ENCODE data around the gene NPBWR2.
A peak's percentile ranks its signal among the peaks of the same experiment; 100 is the strongest.

NPBWR2 gene

GRCh38 chr20:64106981-64107735, at the start of gene NPBWR2:
Gene NPBWR2, minus strand, starts transcription at chr20:64107565. Its CDS starts 734 bp downstream, at chr20:64106831.
- no peak for DNase-seq

- peak; percentile 15 for DNase-seq
These were observed 48.9 kb upstream of the NPBWR2 start for GRCh38 chr20:64156136-64156885.

GRCh38 chr20:64155258-64156135, 48.1 kb upstream of the NPBWR2 start:
- no peak for DNase-seq

GRCh38 chr20:64154590-64155257, 47.4 kb upstream of the NPBWR2 start:
- no peak for DNase-seq

- no peak for DNase-seq
These were observed 46.7 kb upstream of the NPBWR2 start for GRCh38 chr20:64153861-64154589.

- no peak for DNase-seq
These were observed 46.0 kb upstream of the NPBWR2 start for GRCh38 chr20:64153410-64153809.

GRCh38 chr20:64152906-64153305, 45.5 kb upstream of the NPBWR2 start:
- DNase-seq = no peak

- no peak for DNase-seq
These were observed 44.5 kb upstream of the NPBWR2 start for GRCh38 chr20:64151633-64152530.

- DNase-seq = no peak
These were observed 43.6 kb upstream of the NPBWR2 start for GRCh38 chr20:64150756-64151632.

GRCh38 chr20:64149809-64150560, 42.6 kb upstream of the NPBWR2 start:
- DNase-seq = no peak

GRCh38 chr20:64149141-64149540, 41.8 kb upstream of the NPBWR2 start:
- no peak for DNase-seq

GRCh38 chr20:64148581-64148980, 41.2 kb upstream of the NPBWR2 start:
- no peak for DNase-seq

GRCh38 chr20:64146936-64147477, 39.6 kb upstream of the NPBWR2 start:
- DNase-seq = no peak

- no peak for DNase-seq
These were observed 39.1 kb upstream of the NPBWR2 start for GRCh38 chr20:64146301-64146935.

- no peak for DNase-seq
These were observed 38.3 kb upstream of the NPBWR2 start for GRCh38 chr20:64145458-64146300.

GRCh38 chr20:64144144-64144912, 37.0 kb upstream of the NPBWR2 start:
- DNase-seq = no peak

All from NCI-H2227 treated with DMSO at 0.1 percent for 48 hours (cell line).